Sciatic nerve (tissue), 2 donors: ENCODE measurements around the gene ATF2. TPM values are rescaled to one million over a fixed set of nuclear protein-coding genes. Genes with fewer than 3 reads are reported as not detected.

Source experiments
- ATAC-seq: fragments of 200-7000 bp; cut with Tn5 transposase; one replicate; pipeline ENCODE4 v1.9.1; 2020; ENCODE audit warnings: mild to moderate bottlenecking, moderate library complexity
- DNase-seq: peaks from one replicate; pipeline ENCODE4 v3.0.0-alpha.2; 2020; ENCODE audit warnings: low spot score
- intact Hi-C: fragments of 100-400 bp; cut with DNase I; formaldehyde crosslinking; loops from one replicate; pipeline ENCODE4 v1.14.2; 2022
- microRNA-seq: library from miRNA; unstranded; fragments of <30 nt; microRNA quantifications from one replicate; pipeline ENCODE4 v1.2.0, GENCODE V29; 2020
- total RNA-seq: library from RNA; stranded (reverse); fragmentation: NEBNext Ultra II Directional; extraction: Animal tissue kit (Norgen Biotek cat#: 25700); gene quantifications from one replicate; pipeline ENCODE4 v1.2.1, GENCODE V29; 2021
- donor health status: DM: no; HTN: no; CAD: no.
- donor health status: DM: no; HTN: no; CAD: no.

ATF2 gene
- total RNA-seq, 1 donor from 2014 or later: 71.1 TPM

DNA sequence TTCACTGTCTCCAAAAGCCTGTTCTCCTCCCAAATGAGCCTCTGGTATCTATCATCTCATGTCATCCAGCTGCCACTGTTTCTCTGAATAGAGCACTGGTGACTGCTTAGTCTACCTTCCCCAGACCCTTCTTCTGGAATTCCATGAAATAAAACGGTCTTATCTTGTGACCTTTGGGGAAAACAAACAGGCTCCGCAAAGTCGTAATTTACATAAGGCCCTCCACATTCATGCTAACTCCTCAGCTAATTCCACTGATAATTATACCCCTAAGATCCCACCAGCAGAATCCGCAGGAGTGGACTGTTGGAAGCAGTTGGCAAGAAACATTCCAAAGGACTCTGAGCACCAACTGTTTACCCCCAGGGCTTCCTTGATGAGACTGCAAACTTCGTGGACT, 129.0 kb downstream of the ATF2 start:
- intact Hi-C loops: no loop called here
- DNase-seq (no peak), ATAC-seq (no peak)

DNA sequence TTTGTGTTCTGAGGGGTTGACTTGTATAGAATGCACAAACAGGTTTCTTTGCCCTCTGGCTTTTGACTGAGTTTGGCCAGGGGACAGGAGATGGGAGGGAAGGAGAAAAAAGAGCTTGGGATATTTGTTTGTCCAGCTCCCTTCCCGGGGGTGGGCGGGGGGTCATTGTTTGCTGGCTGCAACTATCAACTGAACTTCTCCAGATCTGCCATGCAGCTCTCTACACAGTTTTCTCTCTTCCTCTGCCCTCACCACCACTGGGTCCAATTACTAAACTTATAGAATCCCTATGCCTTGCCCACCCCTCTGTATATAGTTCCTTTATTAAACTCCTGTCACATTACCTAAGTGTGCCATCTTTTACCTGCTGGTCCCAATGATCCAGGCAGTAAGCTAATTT, 130.1 kb downstream of the ATF2 start:
- intact Hi-C loops: no loop called here
- ATAC-seq: no peak

DNA sequence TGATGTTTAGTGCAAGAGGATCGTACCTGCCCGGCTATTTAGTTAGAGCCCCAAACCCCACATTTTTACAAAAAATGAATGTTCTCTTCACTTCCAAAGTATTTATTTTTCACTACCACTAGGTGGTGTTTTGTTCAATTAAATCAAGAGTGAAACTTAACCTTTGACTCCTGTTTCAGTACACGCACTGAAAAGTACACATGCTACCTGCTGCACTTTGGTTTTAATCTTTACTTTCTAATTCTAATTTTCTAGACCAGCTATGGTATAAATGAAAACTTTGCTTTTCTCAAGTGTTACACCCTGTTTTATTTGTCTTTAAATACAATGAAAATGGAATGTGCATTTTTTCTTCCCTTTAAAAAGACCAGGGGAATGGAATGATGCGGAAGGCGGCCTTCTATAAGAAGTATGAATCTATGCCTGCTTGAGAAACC, 131.4 kb downstream of the ATF2 start:
- ATAC-seq (no peak), DNase-seq (no peak)
- intact Hi-C loops: no loop called here

More for the DNA sequence above, 130.1 kb downstream of the ATF2 start:
- no peak for DNase-seq

DNA sequence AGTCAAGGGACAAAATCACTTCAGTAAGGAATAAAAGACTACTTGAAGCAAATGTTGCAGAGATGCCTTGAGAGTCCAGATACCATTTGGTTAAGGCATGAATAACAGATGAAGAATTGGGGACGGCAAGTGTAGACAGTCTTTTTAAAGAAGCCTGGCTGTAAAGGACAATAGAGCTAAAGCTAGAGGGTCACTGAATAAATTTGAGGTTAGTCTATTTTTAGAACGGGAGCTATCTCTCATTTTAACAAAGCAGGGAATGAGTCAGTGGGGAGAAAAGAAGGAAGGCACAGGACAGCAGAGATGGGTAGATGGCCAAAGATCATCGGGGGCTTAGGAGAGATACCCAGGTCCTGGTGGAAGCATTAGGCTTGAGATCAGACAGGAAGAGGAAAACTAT, 132.2 kb downstream of the ATF2 start:
- no peak for ATAC-seq
- DNase-seq: no peak
- intact Hi-C loops: no loop called here

DNA sequence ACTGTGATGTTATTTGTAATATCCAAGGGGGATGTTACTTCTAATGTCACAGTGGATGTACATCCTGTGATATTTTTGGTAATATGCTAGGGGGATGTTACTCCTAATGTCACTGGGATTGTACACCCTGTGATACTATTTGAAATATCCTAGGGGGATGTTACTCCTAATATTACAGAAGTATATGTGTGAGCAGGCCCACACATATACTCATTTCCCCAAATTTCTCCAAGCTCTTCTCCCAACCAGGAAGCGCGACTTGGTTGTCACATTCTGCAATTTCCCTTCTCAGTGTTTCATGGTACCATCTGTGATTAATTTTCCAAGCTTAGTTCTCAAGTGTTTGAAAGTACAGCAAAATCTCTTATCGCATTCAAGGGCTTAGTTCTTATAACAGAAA, 133.3 kb downstream of the ATF2 start:
- ATAC-seq (no peak), DNase-seq (no peak)
- intact Hi-C loops: no loop called here

DNA sequence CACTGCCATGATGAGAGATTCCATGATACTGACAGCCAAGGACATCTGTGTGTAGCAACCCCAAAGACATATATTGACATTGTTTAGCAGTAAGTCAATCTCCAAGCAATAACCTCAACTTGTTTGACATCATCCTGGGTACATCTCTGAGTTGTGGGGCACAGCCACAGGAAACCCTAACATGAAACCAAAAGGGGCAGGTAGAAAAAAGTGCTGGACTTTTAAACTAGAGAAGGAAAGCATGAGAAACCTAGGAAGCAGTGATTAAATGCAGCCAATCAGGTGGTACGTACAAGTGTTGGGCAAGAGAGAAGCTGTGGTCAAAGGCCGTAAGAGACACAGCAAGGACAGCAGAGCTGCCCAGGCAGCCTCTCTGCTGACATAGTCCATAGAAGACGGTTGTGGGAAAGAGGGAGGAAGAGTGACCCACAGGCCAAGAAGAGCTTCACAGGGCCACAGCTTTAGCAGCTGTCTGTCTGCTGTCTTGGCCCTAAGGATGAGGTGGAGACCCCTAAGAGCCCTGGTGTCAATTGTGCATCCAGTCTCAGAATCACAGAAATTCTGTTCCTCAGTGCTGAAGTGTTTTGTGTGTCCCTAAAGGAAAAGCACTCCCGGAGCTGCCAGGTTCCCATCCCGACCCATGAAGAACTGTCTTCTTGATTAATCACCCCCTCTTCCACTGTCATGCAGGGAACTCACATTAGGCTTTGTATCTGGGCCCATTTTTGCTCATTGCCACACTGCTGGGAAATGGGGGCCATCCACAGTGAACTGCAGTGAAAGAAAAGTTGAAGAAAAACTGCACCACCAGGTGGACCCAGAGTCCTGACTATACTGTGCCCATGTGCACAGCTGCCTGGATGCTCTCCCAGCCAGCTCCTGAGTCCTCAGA, 137.4 kb downstream of the ATF2 start:
- DNase-seq: no peak
- intact Hi-C loops: no loop called here
- ATAC-seq: peak; percentile 59

DNA sequence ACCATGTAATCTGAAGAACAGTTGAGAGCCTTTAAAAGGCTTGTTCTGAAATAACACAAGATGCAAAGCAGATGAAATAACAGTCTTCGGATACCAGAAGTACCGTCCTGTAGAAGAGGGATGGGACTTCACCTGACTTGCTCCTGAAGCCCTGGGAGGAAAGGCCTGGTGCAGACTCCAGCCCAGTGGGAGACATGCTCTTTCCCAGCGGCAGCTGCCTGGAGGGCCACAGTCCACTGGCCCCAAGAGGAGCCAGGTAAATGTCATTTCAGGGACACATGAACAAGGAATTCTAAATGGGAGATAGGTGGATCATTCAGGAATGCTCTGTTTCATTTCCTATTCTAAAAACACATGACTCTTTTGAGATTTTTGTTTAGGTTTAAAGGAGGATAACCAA, 140.2 kb downstream of the ATF2 start:
- DNase-seq (no peak), ATAC-seq (peak; percentile 36)

DNA sequence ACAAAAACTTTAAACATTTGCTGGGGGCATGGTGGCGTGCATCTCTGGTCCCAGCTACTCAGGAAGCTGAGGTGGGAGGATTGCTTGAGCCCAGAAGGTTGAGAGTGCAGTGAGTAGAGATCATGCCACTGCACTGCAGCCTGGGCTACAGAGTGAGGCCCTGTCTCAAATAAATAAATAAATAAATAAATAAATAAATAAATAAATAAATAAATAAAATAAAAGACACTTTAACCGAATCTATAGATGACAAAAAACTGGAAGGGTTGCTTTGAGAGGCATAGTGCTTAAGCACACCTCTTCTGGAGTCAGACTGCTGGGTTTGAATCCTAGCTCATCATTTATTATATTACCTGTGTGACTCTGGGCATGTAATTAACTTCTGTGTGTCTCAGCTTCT, 141.6 kb downstream of the ATF2 start:
- intact Hi-C loops: no loop called here
- DNase-seq: no peak
- ATAC-seq: no peak

More for the DNA sequence above, 140.2 kb downstream of the ATF2 start:
- intact Hi-C loops: no loop called here

GRCh38 chr2:175025946-175026345, 142.1 kb downstream of the ATF2 start:
- no peak for ATAC-seq
- DNase-seq: no peak
- intact Hi-C loops: no loop called here

- intact Hi-C loops: no loop called here
- ATAC-seq (no peak), DNase-seq (no peak)
Measured at GRCh38 chr2:175025233-175025632, 142.8 kb downstream of the ATF2 start.

DNA sequence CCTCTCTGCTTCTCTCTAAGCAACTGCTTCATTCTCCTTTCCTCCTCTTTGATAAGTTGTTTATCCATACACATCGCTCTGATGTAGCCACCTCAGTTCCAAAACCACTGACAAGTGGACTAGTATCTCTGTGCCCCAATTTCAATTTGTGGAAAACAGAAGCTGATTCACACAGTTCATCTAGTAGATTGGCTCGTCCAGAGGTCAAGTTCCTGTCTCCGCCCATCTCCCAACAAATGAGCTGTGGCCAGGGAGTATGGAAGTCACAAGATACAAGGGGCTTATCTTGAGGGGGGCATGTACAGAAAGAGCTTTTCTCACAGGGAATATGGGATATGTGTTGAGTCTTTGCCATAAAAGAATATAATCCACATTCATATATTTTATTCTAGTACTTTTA, 145.1 kb downstream of the ATF2 start:
- ATAC-seq (no peak), DNase-seq (no peak)
- intact Hi-C loops: no loop called here

Small RNAs within 50 kb of the gene (microRNA-seq; reads per million reads assigned to microRNA genes)
- gene MIR933: not detected

Other genes with a start within 250 kb of the ATF2 start
- 38.4 TPM for gene CHN1, start 162.8 kb downstream of the ATF2 start, total RNA-seq
- 80.8 TPM for gene ATP5MC3, start 13.5 kb upstream of the ATF2 start, total RNA-seq